Neural progenitor cell (in vitro differentiated cells): ENCODE results near the gene EPHA10.

Experiments used
- CTCF ChIP-seq: fragments of 200-600 bp; sonication (generic); IDR thresholded peaks from 2 replicates; pipeline ENCODE4 v1.5.1; 2017; ENCODE audit warnings: antibody characterized with exemption, mild to moderate bottlenecking
- EZH2 ChIP-seq: fragments of 200-600 bp; sonication (generic); IDR thresholded peaks from 2 replicates; pipeline ENCODE4 v1.6.1; 2017; ENCODE audit warnings: antibody characterized with exemption, mild to moderate bottlenecking, moderate library complexity
- EZH2phosphoT487 ChIP-seq: fragments of 200-600 bp; sonication (generic); IDR thresholded peaks from 2 replicates; pipeline ENCODE4 v1.6.1; 2017; ENCODE audit warnings: antibody characterized with exemption

- TF ChIP-seq CTCF (no peak), EZH2 (no peak), EZH2phosphoT487 (no peak)
These were observed 76.0 kb downstream of the EPHA10 start for GRCh38 chr1:37688926-37689325.
